NCI-H1092 (cell line): ENCODE results near the gene PLEKHO2.

ENCODE experiments used
- DNase-seq: peaks from one replicate; lab custom pipeline; 2025; lab: John Stamatoyannopoulos, UW

Gene PLEKHO2

DNA sequence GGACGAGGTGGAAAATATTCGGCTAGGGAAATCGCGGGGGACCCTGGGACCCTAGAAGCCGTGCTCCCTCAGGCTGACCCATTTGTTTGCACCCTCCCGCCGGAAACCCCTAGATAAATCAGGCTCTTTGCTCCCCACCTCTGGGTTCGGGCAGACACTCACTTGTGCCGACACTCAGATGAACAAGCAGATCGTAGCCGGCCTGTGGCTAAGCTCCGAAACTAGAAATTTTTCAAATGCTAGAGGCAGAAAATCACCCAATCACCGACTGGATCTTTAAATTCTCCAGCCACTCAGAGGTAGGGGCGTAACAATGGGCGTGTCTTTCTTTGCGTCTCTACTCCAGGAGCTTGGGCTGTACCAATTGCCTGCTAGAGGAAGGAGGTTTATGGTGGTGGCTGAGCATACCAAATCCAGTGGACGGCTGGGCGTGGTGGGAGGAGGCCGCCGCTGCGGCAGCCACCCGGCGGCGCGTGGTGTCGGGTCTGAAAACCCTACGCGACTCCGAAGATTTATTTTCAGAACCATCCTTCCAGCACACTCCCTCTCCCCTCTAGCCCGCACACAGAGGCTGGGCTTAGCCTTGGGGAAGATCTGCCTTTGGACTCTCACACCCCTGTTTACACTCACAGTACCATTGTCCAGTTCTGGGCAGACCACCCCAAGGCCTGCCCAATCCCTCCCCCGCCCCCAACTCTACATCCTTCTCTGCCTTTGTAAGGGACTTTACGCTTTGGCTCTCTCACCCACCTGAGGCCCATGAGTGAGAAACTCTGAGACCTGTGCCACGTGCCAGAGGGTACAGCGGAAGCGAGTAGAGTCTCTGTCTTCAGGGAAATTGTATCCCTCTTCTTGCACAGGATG, 16.1 kb upstream of the PLEKHO2 start, which contains the start of gene PIF1:
Gene PIF1 (minus strand): TSS at position 217 of the 864 bp plus-strand sequence. CDS start 1,312 bp downstream, outside the sequence.
- DNase-seq = peak; percentile 94

GRCh38 chr15:64828985-64829384, 12.7 kb upstream of the PLEKHO2 start:
- DNase-seq = no peak

- DNase-seq = no peak
These were observed 8.0 kb upstream of the PLEKHO2 start for GRCh38 chr15:64833690-64834089.

DNA sequence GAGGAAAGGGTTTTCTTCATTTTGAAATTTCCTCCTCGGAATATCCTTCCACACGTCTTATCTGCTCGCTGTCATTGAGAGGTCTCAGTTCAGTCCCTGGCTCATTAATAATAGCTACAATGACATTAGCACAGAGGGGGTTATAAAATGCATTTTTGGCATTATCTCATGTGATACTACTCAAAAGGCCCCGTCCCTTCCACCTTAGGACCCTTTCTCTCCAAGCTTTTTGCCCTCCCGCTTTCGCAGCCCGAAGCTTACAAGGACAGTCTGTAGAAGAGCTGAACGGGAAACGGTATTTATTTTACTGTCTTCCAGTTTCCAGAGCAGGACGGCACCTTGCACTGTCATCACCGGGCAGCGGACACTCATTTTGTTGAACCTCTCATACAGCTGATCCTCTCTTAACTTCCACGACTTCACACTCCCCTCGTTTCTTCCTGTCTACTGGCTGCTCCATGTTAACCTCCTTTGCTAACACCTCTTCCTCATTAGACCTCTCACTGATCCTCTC, 5.6 kb upstream of the PLEKHO2 start:
- no peak for DNase-seq

DNA sequence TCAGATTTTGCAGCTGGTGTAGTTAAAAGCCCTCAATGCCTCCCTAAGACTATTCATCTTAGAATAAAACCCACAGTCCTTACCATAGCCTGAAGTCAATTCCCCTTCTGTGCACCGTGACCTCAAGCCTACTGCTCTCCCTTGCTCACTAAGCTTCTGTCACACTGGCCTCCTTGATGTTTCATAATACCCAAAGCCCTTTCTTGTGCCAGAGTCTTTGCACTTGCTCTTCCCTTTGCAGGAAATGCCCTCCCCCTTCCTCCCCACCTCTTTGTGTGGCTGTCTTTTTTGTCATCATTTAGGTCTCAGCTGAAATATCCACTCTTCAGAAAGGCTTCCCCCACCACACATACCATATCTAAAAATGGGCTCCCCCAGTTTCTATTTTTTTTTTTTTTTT, 4.2 kb upstream of the PLEKHO2 start:
- no peak for DNase-seq

GRCh38 chr15:64841060-64841343, 713 bp upstream of the PLEKHO2 start:
- DNase-seq = no peak

DNA sequence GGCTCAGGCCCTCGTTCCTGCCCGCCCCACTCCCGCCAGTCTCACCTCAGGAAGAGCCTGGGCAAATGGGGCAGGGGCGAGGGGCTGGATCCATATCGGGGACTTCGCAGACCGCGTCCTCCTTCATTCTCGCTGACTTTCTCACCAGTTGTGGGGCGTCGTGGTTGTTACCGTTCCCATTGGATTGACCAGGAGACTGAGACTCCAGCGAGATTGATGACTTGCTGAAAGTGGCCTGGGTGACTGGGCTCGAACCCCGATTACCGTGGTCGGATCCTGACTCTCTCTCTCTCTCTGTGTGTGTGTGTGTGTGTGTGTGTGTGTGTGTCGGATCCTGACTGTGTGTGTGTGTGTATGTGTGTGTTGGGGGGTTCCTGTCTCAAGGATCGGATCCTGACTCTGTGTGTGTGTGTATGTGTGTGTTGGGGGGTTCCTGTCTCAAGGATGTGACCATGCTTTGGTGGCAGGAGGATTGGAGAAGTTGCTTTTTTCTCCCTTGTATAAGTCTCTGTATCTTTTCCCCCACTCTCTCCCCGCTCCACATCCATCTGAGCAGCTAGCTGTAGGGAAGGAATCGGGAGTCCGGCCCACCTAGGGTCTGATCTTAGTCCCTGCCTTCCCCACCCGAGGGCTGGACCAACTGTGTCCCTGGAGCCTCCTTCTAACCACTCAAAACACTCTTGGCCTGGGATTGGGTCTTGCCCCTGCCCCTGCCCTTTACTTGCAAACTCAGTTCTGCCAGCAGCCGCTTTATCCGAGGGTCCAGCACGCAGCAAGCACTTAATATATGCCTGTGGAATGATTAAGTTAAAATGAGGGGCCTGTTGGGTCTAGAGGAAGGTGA, 603 bp downstream of the PLEKHO2 start:
- DNase-seq = no peak

- DNase-seq = no peak
These were observed 1.4 kb downstream of the PLEKHO2 start for GRCh38 chr15:64842986-64843561.

- DNase-seq = no peak
These were observed 2.3 kb downstream of the PLEKHO2 start for GRCh38 chr15:64843991-64844390.

- no peak for DNase-seq
These were observed 2.9 kb downstream of the PLEKHO2 start for GRCh38 chr15:64844576-64845145.

DNA sequence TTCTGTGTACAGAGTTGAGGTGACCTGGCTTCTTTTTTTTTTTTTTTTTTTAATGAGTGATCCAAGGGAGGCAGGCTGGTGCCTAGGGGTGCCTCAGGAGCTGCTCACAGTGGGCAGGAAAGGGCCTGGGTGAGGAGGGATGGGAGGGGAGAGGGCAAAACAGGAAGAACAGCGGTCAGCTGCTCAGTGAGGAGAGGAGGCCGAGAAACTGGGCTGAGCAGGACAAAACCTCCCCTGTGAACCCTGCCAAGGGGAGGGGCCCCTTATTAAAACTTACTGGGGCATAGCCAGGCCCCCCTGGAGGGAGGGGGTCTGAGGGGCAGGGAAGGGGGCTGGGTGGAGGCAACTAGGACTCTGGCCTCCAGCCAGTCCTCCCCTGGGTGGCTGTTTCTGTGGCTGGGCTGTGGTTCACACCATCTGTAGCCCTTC, 3.5 kb downstream of the PLEKHO2 start:
- DNase-seq = no peak

DNA sequence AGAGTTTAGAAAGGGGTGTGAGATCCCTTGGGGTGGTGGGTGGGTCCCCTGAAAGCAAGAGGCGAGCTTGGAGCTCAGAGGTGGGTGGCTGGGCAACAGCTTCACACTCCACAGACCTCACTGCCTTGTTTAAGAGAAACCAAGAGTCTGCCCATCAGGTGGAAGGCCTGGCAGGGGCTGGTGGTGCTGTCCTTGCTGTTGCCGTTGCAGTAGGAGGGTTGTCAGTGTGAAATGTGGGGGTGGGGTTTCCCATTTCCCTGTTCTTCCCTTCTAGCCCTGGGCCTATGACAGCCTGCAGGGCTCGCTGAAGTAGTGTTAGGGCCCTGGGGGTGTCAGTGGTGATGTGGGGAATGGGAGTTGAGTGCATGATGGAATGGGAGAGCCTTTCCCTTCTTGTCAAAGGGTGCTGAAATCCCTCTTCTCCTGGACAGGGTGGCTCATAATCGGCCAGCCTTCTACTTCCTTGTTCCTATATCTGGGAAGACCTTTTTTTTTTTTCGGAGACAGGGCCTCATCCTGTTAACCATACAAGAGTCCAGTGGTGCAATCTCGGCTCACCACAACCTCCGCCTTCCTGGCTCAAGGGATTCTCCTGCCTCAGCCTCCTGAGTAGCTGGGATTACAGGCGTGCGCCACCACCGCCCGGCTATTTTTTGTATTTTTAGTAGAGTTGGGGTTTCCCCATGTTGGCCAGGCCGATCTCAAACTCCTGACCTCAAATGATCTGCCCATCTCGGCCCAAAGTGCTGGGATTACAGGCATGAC, 4.3 kb downstream of the PLEKHO2 start:
- DNase-seq = no peak

GRCh38 chr15:64847016-64847415, 5.3 kb downstream of the PLEKHO2 start:
- no peak for DNase-seq

DNA sequence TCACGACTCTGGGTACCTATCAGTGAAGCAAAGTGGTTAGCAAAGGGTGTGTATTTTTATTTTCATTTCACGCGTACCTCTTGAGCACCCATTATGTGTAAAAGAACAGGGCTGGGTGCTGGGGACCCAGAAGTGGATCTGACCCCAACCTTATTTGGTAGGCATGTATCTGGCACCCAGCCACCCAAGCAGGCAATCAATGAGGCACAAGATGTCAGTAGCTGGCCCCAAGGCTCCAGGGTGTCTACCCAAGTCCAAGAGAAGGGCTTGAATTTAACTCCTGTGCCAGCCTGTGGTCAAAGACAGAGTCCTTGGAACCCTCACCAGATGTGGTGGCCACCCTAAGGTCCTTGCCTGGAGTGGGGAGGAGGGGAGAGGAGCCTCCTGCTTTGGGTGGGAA, 5.7 kb downstream of the PLEKHO2 start:
- no peak for DNase-seq

- no peak for DNase-seq
These were observed 6.4 kb downstream of the PLEKHO2 start for GRCh38 chr15:64847876-64848716.

DNA sequence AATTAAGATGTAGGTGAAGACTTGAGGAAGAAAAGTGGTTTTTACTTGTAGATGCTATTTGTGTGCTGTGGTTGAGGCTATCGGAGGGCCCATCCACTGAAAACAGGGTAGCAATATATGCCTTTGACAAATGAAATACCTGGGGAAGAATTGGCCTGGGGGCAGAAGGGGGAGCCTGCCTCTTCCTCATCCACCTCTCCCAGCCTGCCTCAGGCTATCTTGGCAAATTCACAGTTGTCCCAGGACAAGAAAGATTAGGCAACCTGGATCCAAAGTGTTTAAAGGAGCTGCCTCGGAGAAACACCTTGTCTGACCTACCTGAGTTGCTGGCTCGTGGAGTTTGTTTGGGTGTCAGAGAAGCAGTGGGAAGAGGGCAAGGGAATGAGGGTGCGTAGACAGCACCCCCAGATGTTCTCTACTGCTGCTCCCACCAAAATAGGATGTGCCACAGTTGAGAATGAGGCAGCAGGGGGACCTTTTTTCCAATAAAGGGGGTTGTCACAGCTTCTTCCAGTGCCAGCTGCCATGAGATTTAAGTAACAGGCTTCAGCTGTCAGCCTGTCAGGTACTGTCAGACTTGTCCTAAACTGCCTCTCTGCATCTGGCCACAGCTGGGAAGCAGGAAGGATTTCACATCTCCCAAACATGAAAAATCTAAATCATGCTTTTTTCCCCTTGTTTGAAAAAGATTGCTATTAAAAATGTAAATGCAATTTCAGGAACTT, 9.2 kb downstream of the PLEKHO2 start:
- no peak for DNase-seq

DNA sequence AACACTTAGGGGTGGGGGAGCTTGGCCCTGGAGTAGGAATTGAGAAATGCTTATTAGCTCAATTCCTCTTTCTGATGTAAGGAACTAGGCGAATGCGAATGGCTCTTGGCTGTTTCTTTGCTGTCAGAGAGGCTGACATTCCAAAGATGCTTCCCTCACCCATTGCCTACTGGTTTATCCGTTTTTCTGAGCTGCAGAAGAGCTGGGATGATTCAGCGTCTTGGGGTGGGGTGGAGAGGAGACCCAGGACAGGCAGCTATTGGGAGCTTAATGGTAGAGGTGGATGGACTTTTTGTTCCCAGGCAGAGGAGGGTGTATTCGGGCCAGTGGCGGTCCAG, 9.8 kb downstream of the PLEKHO2 start:
- DNase-seq = no peak

- no peak for DNase-seq
These were observed 12.3 kb downstream of the PLEKHO2 start for GRCh38 chr15:64854041-64854440.

DNA sequence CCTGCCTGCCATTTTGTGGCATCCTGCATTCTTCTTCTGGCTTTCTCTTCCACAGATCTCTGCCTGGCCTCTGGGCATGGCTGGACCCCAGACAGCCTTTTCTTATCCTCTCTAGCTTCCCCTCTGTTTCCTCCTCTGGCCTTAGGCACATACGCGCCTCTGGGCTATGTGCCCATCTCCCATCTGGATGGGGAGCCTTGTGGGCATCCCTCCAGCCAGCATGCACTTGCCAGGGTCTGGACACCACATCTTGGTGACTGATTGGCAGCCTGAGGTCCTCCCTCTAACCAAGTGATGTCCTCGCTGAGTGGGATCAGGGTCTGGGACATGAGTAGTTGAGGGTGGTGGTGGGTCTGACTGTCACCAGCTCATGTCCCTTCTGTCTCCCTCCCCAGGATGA, 12.8 kb downstream of the PLEKHO2 start:
- DNase-seq = no peak
